GM21529 (cell line): ENCODE measurements around the gene TBC1D24.
"Not testable (repeated sequence)": the region's sequence is repeated elsewhere in the genome, so short reads cannot be mapped to it uniquely, and the experiment has no call there.

Experiments used
- ATAC-seq: cut with Tn5 transposase; IDR thresholded peaks from one replicate; pipeline ENCODE4 v1.9.1; 2021; ENCODE audit not compliant: unreplicated experiment

Gene TBC1D24

GRCh38 chr16:2468233-2468724, 6.6 kb upstream of the TBC1D24 start:
- no peak for ATAC-seq

GRCh38 chr16:2468725-2469398, 6.1 kb upstream of the TBC1D24 start:
- peak; percentile 43 for ATAC-seq

GRCh38 chr16:2469399-2470233, 5.3 kb upstream of the TBC1D24 start:
- ATAC-seq, result no peak

- no peak for ATAC-seq
These were observed 4.7 kb upstream of the TBC1D24 start for GRCh38 chr16:2470234-2470601.

GRCh38 chr16:2470603-2471015, 4.3 kb upstream of the TBC1D24 start:
- ATAC-seq, result no peak

- no peak for ATAC-seq
These were observed 3.8 kb upstream of the TBC1D24 start, which contains the start of gene NTN3 for GRCh38 chr16:2471016-2471652. Gene NTN3 (plus strand): TSS chr16:2471297. CDS start chr16:2471702, 405 bp downstream.

GRCh38 chr16:2471653-2472487, 3.1 kb upstream of the TBC1D24 start:
- ATAC-seq, result no peak

- no peak for ATAC-seq
These were observed 2.5 kb upstream of the TBC1D24 start for GRCh38 chr16:2472488-2472864.

GRCh38 chr16:2472885-2473445, 2.0 kb upstream of the TBC1D24 start:
- ATAC-seq, result no peak

- no peak for ATAC-seq
These were observed 1.4 kb upstream of the TBC1D24 start for GRCh38 chr16:2473446-2473926.

- ATAC-seq, result peak; percentile 32
These were observed 689 bp upstream of the TBC1D24 start for GRCh38 chr16:2473999-2474876.

GRCh38 chr16:2475413-2476344, 752 bp downstream of the TBC1D24 start:
- no peak for ATAC-seq

GRCh38 chr16:2476345-2476720, 1.4 kb downstream of the TBC1D24 start:
- ATAC-seq, result no peak

GRCh38 chr16:2476741-2477140, 1.8 kb downstream of the TBC1D24 start:
- no peak for ATAC-seq

GRCh38 chr16:2477327-2477726, 2.4 kb downstream of the TBC1D24 start:
- ATAC-seq, result no peak

- no peak for ATAC-seq
These were observed 3.4 kb downstream of the TBC1D24 start for GRCh38 chr16:2478279-2478678.

GRCh38 chr16:2479996-2480395, 5.1 kb downstream of the TBC1D24 start:
- ATAC-seq, result not testable (repeated sequence)

- ATAC-seq, result no peak
These were observed 6.0 kb downstream of the TBC1D24 start for GRCh38 chr16:2480948-2481347.
